ENCODE results near the gene CA10.

- TF ChIP-seq, protein P1, sequence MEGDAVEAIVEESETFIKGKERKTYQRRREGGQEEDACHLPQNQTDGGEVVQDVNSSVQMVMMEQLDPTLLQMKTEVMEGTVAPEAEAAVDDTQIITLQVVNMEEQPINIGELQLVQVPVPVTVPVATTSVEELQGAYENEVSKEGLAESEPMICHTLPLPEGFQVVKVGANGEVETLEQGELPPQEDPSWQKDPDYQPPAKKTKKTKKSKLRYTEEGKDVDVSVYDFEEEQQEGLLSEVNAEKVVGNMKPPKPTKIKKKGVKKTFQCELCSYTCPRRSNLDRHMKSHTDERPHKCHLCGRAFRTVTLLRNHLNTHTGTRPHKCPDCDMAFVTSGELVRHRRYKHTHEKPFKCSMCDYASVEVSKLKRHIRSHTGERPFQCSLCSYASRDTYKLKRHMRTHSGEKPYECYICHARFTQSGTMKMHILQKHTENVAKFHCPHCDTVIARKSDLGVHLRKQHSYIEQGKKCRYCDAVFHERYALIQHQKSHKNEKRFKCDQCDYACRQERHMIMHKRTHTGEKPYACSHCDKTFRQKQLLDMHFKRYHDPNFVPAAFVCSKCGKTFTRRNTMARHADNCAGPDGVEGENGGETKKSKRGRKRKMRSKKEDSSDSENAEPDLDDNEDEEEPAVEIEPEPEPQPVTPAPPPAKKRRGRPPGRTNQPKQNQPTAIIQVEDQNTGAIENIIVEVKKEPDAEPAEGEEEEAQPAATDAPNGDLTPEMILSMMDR (IDR thresholded peaks at IDR 0.05), result no peak
- no peak for TF ChIP-seq EP300 (IDR thresholded peaks at IDR 0.05)
- TF ChIP-seq POLR2A (IDR thresholded peaks at IDR 0.05; ENCODE audit: low read depth), result no peak
Observed at GRCh38 chr17:51670899-51671298, 487.6 kb downstream of the CA10 start.
